SK-N-SH treated with all-trans-retinoic acid at 6 μM for 48 hours (cell line): ENCODE measurements around the gene RNF144A.

Experiments used
- ATAC-seq: fragments of 200-7000 bp; cut with Tn5 transposase; 3 replicates; pipeline ENCODE4 v1.9.1; 2020; ENCODE audit warnings: mild to moderate bottlenecking, moderate library complexity
- ARNTL ChIP-seq: fragments of 450-650 bp; formaldehyde crosslinking; IDR thresholded peaks from 2 replicates; pipeline ENCODE4 v1.5.0; 2020; ENCODE audit warnings: low read depth, mild to moderate bottlenecking, moderate library complexity, borderline replicate concordance
- BACH2 ChIP-seq: fragments of 250-450 bp; sonication (Bioruptor Pico); IDR thresholded peaks from 2 replicates; pipeline ENCODE4 v1.9.0; 2021; ENCODE audit warnings: mild to moderate bottlenecking, borderline replicate concordance
- ESRRG ChIP-seq: fragments of 250-450 bp; sonication (Bioruptor Pico); IDR thresholded peaks from 2 replicates; pipeline ENCODE4 v1.6.1; 2021; ENCODE audit warnings: mild to moderate bottlenecking
- GLIS3 ChIP-seq: fragments of 250-450 bp; sonication (Bioruptor Pico); IDR thresholded peaks from 2 replicates; pipeline ENCODE4 v1.5.0; 2020; ENCODE audit warnings: mild to moderate bottlenecking, moderate library complexity
- ISL1 ChIP-seq: fragments of 250-450 bp; sonication (Bioruptor Pico); IDR thresholded peaks from 2 replicates; pipeline ENCODE4 v2.1.2; 2022; ENCODE audit warnings: mild to moderate bottlenecking, moderate library complexity
- PPARA ChIP-seq: fragments of 250-450 bp; sonication (Bioruptor Pico); IDR thresholded peaks from 2 replicates; pipeline ENCODE4 v1.5.0; 2020; ENCODE audit warnings: mild to moderate bottlenecking, borderline replicate concordance
- RARB ChIP-seq: fragments of 250-450 bp; sonication (Bioruptor Pico); IDR thresholded peaks from 2 replicates; pipeline ENCODE4 v1.8.0; 2021; ENCODE audit warnings: mild to moderate bottlenecking, moderate library complexity
- ZC3H10 ChIP-seq: fragments of 250-450 bp; sonication (Bioruptor Pico); IDR thresholded peaks from 2 replicates; pipeline ENCODE4 v1.5.1; 2021; ENCODE audit warnings: mild to moderate bottlenecking, moderate library complexity
- ZFP3 ChIP-seq: fragments of 250-450 bp; sonication (Bioruptor Pico); IDR thresholded peaks from 2 replicates; pipeline ENCODE4 v1.5.0; 2020; ENCODE audit warnings: mild to moderate bottlenecking, moderate library complexity
- ZFP30 ChIP-seq: fragments of 450-650 bp; formaldehyde crosslinking; IDR thresholded peaks from 2 replicates; pipeline ENCODE4 v1.5.0; 2022; ENCODE audit warnings: mild to moderate bottlenecking, moderate library complexity
- ZNF565 ChIP-seq: fragments of 450-650 bp; formaldehyde crosslinking; conservative IDR thresholded peaks from 2 replicates; pipeline ENCODE4 v1.5.0; 2020; ENCODE audit warnings: low read depth, mild to moderate bottlenecking, moderate library complexity
- ZNF70 ChIP-seq: fragments of 450-650 bp; formaldehyde crosslinking; IDR thresholded peaks from 2 replicates; pipeline ENCODE4 v1.5.0; 2020; ENCODE audit warnings: mild to moderate bottlenecking, moderate library complexity
- ZNF8 ChIP-seq: fragments of 450-650 bp; formaldehyde crosslinking; IDR thresholded peaks from 2 replicates; pipeline ENCODE4 v1.5.0; 2020; ENCODE audit warnings: mild to moderate bottlenecking, moderate library complexity
- TF ChIP-seq, protein P1 (sequence below): fragments of 250-450 bp; sonication (Bioruptor Pico); IDR thresholded peaks from 2 replicates; pipeline ENCODE4 v1.5.1; 2021; ENCODE audit warnings: mild to moderate bottlenecking, moderate library complexity
- TF ChIP-seq, protein P2 (sequence below): fragments of 250-450 bp; sonication (Bioruptor Pico); IDR thresholded peaks from 2 replicates; pipeline ENCODE4 v1.5.0; 2020; ENCODE audit warnings: mild to moderate bottlenecking, moderate library complexity
- TF ChIP-seq, protein P3 (sequence below): fragments of 250-450 bp; sonication (Bioruptor Pico); IDR thresholded peaks from 2 replicates; pipeline ENCODE4 v1.8.0; 2021; ENCODE audit warnings: low read depth, mild to moderate bottlenecking, moderate library complexity, borderline replicate concordance
- TF ChIP-seq, protein P4 (sequence below): fragments of 250-450 bp; sonication (Bioruptor Pico); IDR thresholded peaks from 2 replicates; pipeline ENCODE4 v1.5.1; 2020; ENCODE audit warnings: low read depth, mild to moderate bottlenecking, moderate library complexity

The RNF144A gene

DNA sequence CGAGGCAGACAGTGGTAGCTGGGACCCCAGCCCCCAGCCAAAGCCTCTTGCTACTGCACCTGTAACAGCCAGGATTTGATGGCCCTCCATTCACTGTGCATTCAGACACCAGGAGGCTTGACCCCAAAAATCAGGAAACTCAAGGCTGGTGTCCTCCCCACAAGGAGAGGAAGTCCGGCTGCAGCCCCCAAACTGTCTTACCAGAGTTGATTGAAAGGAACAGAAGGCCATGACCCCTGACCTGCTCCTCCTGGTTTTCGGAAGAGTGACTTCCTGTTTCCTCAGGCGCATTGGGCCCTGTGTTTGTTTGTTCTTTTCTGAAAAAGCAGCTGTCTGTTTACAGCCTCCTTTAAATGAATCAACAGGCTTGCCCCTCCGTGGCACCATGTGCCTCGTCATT lies 111.6 kb downstream of the RNF144A start:
- TF ChIP-seq ZNF70 (CRISPR knock-in tag): no peak
- TF ChIP-seq ISL1 (CRISPR knock-in tag): no peak
- TF ChIP-seq ZNF8 (CRISPR knock-in tag): no peak
- no peak for TF ChIP-seq ZNF565
- no peak for TF ChIP-seq ZC3H10 (CRISPR knock-in tag)
- ATAC-seq: no peak

DNA sequence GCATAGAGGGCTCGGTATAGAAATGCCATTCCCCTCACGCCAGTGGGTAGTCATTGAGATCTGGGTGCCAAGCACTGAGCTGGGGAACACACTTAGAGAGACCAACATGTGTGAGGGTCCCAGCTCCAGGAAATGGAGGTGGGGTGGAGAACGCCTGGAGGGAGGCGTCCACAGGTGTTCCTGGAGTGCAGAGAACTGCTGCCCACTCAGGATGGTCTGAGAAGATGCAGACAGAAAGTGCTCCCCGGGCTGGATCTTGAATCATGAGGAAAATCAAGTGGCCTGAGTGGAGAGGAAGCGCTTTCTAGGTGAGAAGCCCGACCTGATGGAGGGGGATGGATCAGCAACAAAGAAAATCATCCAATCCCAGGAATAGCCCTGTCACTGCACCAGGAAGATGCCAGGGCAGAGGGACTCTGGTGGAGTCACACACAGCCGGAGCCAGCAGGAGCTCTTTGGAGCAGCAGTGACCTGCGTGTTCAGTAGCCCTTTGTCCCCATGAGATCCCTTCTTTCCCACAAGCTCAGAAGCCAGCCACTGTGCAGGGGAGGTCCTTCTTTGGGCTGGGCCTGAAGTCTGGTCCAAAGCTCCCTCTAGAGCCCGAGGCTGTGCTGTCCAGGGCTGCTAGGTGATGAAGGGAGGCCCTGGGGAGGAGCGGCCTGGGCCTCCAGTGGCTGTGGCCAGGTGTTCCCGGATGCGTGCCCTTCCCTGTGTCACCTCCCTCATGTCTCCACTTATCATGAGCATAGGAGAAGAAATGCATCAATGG lies 112.3 kb downstream of the RNF144A start:
- no peak for TF ChIP-seq ZFP3 (CRISPR knock-in tag)
- no peak for TF ChIP-seq RARB
- TF ChIP-seq, protein P1, sequence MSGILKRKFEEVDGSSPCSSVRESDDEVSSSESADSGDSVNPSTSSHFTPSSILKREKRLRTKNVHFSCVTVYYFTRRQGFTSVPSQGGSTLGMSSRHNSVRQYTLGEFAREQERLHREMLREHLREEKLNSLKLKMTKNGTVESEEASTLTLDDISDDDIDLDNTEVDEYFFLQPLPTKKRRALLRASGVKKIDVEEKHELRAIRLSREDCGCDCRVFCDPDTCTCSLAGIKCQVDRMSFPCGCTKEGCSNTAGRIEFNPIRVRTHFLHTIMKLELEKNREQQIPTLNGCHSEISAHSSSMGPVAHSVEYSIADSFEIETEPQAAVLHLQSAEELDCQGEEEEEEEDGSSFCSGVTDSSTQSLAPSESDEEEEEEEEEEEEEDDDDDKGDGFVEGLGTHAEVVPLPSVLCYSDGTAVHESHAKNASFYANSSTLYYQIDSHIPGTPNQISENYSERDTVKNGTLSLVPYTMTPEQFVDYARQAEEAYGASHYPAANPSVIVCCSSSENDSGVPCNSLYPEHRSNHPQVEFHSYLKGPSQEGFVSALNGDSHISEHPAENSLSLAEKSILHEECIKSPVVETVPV: no peak
- no peak for TF ChIP-seq ZNF8 (CRISPR knock-in tag)
- TF ChIP-seq, protein P2, sequence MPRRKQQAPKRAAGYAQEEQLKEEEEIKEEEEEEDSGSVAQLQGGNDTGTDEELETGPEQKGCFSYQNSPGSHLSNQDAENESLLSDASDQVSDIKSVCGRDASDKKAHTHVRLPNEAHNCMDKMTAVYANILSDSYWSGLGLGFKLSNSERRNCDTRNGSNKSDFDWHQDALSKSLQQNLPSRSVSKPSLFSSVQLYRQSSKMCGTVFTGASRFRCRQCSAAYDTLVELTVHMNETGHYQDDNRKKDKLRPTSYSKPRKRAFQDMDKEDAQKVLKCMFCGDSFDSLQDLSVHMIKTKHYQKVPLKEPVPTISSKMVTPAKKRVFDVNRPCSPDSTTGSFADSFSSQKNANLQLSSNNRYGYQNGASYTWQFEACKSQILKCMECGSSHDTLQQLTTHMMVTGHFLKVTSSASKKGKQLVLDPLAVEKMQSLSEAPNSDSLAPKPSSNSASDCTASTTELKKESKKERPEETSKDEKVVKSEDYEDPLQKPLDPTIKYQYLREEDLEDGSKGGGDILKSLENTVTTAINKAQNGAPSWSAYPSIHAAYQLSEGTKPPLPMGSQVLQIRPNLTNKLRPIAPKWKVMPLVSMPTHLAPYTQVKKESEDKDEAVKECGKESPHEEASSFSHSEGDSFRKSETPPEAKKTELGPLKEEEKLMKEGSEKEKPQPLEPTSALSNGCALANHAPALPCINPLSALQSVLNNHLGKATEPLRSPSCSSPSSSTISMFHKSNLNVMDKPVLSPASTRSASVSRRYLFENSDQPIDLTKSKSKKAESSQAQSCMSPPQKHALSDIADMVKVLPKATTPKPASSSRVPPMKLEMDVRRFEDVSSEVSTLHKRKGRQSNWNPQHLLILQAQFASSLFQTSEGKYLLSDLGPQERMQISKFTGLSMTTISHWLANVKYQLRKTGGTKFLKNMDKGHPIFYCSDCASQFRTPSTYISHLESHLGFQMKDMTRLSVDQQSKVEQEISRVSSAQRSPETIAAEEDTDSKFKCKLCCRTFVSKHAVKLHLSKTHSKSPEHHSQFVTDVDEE: no peak
- peak; percentile 42; the same call in 2 of the 3 replicates for ATAC-seq

DNA sequence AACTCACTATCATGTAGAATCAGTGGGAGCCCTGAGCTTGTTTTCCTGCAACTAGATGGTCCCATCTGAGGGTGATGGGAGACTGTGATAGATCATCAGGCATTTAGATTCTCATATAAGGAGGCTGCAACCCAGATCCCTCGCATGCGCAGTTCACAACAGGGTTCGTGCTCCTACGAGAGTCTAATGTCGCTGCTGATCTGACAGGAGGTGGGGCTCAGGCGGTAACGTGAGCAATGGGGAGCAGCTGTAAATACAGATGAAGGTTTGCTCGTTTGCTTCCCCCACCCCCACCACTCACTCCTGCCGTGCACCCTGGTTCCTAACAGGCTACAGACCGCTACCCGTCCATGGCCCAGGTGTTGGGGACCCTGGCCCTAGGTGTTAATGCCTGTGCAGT lies 113.6 kb downstream of the RNF144A start:
- TF ChIP-seq BACH2 (CRISPR knock-in tag) (no peak), ZC3H10 (CRISPR knock-in tag) (no peak), ZFP30 (no peak), ZFP3 (CRISPR knock-in tag) (no peak), RARB (no peak), GLIS3 (no peak), ISL1 (CRISPR knock-in tag) (no peak), ZNF70 (CRISPR knock-in tag) (no peak), ZNF565 (no peak), ESRRG (CRISPR knock-in tag) (no peak), ARNTL (CRISPR knock-in tag) (no peak), ZNF8 (CRISPR knock-in tag) (no peak), PPARA (CRISPR knock-in tag) (no peak)
- TF ChIP-seq, protein P3, sequence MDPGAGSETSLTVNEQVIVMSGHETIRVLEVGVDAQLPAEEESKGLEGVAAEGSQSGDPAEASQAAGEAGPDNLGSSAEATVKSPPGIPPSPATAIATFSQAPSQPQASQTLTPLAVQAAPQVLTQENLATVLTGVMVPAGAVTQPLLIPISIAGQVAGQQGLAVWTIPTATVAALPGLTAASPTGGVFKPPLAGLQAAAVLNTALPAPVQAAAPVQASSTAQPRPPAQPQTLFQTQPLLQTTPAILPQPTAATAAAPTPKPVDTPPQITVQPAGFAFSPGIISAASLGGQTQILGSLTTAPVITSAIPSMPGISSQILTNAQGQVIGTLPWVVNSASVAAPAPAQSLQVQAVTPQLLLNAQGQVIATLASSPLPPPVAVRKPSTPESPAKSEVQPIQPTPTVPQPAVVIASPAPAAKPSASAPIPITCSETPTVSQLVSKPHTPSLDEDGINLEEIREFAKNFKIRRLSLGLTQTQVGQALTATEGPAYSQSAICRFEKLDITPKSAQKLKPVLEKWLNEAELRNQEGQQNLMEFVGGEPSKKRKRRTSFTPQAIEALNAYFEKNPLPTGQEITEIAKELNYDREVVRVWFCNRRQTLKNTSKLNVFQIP: no peak
- TF ChIP-seq, protein P2: no peak
- TF ChIP-seq, protein P4, sequence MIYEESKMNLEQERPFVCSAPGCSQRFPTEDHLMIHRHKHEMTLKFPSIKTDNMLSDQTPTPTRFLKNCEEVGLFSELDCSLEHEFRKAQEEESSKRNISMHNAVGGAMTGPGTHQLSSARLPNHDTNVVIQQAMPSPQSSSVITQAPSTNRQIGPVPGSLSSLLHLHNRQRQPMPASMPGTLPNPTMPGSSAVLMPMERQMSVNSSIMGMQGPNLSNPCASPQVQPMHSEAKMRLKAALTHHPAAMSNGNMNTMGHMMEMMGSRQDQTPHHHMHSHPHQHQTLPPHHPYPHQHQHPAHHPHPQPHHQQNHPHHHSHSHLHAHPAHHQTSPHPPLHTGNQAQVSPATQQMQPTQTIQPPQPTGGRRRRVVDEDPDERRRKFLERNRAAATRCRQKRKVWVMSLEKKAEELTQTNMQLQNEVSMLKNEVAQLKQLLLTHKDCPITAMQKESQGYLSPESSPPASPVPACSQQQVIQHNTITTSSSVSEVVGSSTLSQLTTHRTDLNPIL: no peak
- TF ChIP-seq, protein P1: no peak
- no peak for ATAC-seq
